Measurements from ENCODE around the gene ZNF536. TPM values are rescaled to one million over a fixed set of nuclear protein-coding genes. Genes with fewer than 3 reads are reported as not detected.

Gene ZNF536
- total and polyA plus RNA-seq, 8 donors: 0.44 to 13.4 (median 1.1) TPM; not detected in 1

DNA sequence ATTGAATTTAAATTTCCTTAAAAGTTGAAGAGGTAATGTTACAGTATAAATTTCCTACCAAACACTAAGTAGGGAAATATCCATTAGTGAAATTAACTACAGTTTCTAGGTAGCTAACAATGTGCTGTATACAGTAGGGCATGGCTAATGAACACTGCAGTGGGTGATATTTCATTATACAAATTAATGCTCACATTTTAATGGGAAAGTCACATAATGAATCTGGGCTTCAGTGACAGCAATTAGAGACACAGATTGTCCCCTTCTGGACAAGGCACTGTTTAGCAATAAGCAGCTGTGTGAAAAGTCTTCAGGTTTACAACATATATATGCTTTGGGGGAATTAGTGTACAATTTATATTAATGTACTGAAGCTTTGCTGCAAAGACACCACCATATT lies 169.4 kb downstream of the ZNF536 start:
- no peak for TF ChIP-seq POLR2A (IDR thresholded peaks at IDR 0.05)
- no peak for TF ChIP-seq POLR2AphosphoS5 (IDR thresholded peaks at IDR 0.05)
- no peak for TF ChIP-seq EP300 (IDR thresholded peaks at IDR 0.05)
- TF ChIP-seq CTCF (IDR thresholded peaks at IDR 0.05): no peak
- no peak overlapping the region for H3K27ac ChIP-seq
- intact Hi-C loops (cut with DNase I; ENCODE audit: low total_unique reads): no loop called here
- peaks cover 0 to 14% (median 0%) of the 10 kb centered on the region in 3 donors for H3K27me3 ChIP-seq
- H3K4me1 ChIP-seq: no peaks in the 10 kb centered on the region
- DNase-seq: no peak
- no peaks in the 10 kb centered on the region for H3K9me3 ChIP-seq
- no peaks in the 10 kb centered on the region for H3K36me3 ChIP-seq
- no peak overlapping the region for H3K4me3 ChIP-seq

DNA sequence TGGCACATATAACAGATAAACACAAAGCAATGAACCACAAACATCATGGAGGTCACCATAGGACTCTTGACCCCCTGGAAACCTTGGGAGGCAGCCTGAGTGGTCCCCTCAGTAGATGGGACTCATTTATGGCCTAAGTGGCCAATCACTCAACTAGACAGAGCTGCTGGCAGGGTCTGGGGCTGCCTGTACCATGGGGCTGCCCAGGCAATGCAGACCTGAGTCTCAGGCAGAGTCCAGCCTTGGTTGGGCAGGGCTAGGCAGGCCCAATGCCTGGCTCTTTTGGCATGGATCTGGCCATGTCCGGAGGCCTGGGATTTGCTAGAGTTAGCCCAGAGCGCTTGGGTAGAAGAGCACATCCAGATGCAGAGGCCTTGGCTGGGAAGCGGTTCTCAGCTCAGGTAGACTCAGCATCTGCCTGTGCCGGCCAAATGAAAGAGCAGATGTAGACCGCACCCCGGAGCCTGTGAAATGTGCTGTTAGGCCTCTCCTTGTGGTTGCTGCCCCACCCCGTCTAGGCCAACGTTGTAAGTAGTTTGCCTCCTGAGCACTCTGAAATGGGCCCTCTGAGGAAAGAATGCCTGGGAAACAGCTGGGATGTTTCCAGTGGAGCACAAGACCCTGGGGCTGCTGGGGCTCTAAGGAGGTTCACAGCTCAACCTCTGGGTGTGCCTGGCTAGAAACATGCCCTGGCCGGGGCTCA lies 171.2 kb downstream of the ZNF536 start:
- no peaks in the 10 kb centered on the region for H3K36me3 ChIP-seq
- no peak for TF ChIP-seq CTCF (IDR thresholded peaks at IDR 0.05)
- no peak for DNase-seq
- WGBS, 5 donors: 74 to 92% (median 85%) methylated on average over 7 to 9 of the region's 9 CpGs
- intact Hi-C loops (cut with DNase I; ENCODE audit: low total_unique reads): no loop called here
- H3K27me3 ChIP-seq: peaks cover 0 to 14% (median 0%) of the 10 kb centered on the region in 3 donors
- no peak overlapping the region for H3K4me3 ChIP-seq
- H3K9me3 ChIP-seq: no peaks in the 10 kb centered on the region
- no peak overlapping the region for H3K27ac ChIP-seq
- H3K4me1 ChIP-seq: no peaks in the 10 kb centered on the region

GRCh38 chr19:30545752-30546151 lies 173.6 kb downstream of the ZNF536 start:
- DNase-seq: no peak
- no peaks in the 10 kb centered on the region for H3K9me3 ChIP-seq
- no peak overlapping the region for H3K27ac ChIP-seq
- intact Hi-C loops (cut with DNase I; ENCODE audit: low total_unique reads): no loop called here
- 82 to 91% (median 88%) methylated on average over 7 of the region's 7 CpGs for WGBS, 5 donors
- H3K36me3 ChIP-seq: no peaks in the 10 kb centered on the region
- H3K27me3 ChIP-seq: peaks cover 0 to under 1% (median 0%) of the 10 kb centered on the region in 3 donors
- H3K4me1 ChIP-seq: no peaks in the 10 kb centered on the region
- H3K4me3 ChIP-seq: no peak overlapping the region
- TF ChIP-seq POLR2A (IDR thresholded peaks at IDR 0.05): no peak
- TF ChIP-seq POLR2AphosphoS5 (IDR thresholded peaks at IDR 0.05): no peak
- no peak for TF ChIP-seq EP300 (IDR thresholded peaks at IDR 0.05)
- TF ChIP-seq CTCF (IDR thresholded peaks at IDR 0.05): no peak

DNA sequence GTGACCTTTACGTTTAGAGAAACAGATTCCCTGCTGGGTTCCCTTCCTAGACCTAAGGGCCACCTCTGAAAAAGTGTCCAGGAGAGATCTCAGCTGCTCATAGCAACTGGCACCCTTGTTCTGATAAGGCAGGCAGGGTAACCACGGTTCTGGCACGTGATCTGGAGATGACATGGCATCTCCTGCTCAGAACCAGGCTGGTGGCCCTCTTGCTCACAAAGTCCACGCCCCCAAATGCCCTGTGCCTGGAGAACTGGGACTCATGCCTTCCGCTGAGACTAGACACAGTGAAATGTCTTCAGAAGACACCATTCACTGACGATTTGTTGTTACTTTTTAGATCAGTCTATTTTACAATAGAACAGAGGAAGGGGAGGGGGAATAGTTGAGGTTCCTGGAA lies 174.1 kb downstream of the ZNF536 start:
- no peaks in the 10 kb centered on the region for H3K9me3 ChIP-seq
- no peak overlapping the region for H3K4me3 ChIP-seq
- no peaks in the 10 kb centered on the region for H3K36me3 ChIP-seq
- no peak overlapping the region for H3K27ac ChIP-seq
- H3K27me3 ChIP-seq: peaks cover 0 to 2% (median 0%) of the 10 kb centered on the region in 3 donors
- TF ChIP-seq EP300 (IDR thresholded peaks at IDR 0.05) (no peak), CTCF (IDR thresholded peaks at IDR 0.05) (no peak), POLR2AphosphoS5 (IDR thresholded peaks at IDR 0.05) (no peak), POLR2A (IDR thresholded peaks at IDR 0.05) (no peak)
- intact Hi-C loops (cut with DNase I; ENCODE audit: low total_unique reads): no loop called here
- no peaks in the 10 kb centered on the region for H3K4me1 ChIP-seq
- DNase-seq: no peak
- WGBS, 5 donors: 58 to 63% (median 62%) methylated on average over 6 of the region's 6 CpGs
